Measurements from ENCODE around the gene TMEM19.

DNA sequence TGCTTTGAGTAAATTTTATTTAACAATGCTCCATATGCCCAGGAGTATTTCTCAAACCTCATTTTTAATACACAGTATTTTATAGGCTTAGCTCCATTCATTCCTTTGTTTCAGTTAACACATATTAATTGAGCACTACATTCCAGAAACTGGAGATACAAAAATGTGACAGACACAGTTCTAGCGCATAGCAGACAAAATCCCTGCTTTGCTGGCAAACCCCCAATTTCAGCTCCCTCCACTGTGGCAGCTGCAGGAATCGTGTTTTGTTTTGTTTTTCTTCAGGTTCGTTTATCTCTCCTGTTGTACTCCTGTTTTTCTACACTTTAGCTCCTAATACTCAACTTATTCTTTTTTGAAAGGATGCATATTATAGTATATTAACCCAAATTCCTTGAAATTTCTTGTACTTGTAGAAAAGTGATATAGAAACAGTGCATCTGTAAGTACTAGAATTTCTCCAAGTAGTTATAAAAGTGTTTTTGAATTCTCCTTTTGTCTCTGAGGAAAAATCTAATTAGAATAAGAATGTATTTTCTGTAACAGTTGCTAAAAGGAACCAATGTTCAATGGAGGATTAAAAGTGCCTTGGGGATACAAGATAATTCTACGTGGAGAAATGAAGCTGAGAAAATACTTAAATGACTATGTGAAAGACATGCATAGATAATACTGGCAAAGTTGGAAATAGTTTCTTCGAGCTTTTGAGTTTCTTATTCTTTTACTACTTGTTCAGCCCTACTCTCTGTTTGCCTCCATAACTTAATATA is 62.4 kb downstream of the TMEM19 start:
- TF ChIP-seq, protein P1, sequence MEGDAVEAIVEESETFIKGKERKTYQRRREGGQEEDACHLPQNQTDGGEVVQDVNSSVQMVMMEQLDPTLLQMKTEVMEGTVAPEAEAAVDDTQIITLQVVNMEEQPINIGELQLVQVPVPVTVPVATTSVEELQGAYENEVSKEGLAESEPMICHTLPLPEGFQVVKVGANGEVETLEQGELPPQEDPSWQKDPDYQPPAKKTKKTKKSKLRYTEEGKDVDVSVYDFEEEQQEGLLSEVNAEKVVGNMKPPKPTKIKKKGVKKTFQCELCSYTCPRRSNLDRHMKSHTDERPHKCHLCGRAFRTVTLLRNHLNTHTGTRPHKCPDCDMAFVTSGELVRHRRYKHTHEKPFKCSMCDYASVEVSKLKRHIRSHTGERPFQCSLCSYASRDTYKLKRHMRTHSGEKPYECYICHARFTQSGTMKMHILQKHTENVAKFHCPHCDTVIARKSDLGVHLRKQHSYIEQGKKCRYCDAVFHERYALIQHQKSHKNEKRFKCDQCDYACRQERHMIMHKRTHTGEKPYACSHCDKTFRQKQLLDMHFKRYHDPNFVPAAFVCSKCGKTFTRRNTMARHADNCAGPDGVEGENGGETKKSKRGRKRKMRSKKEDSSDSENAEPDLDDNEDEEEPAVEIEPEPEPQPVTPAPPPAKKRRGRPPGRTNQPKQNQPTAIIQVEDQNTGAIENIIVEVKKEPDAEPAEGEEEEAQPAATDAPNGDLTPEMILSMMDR (conservative IDR thresholded peaks at IDR 0.05; ENCODE audit: low read depth, low read length): no peak
- TF ChIP-seq EZH2 (IDR thresholded peaks at IDR 0.05; ENCODE audit: low read length, unreplicated experiment) (no peak), EZH2phosphoT487 (IDR thresholded peaks at IDR 0.05; ENCODE audit: borderline replicate concordance, low read length) (no peak)

Measured in PC-3 (cell line).